ENCODE results near the gene UBAP2. TPM values are rescaled to one million over a fixed set of nuclear protein-coding genes. Genes with fewer than 3 reads are reported as not detected.

The UBAP2 gene
- total and polyA plus RNA-seq, 2 donors (not counting 1 experiment from before 2014, with no cell fraction given) = 15.5 to 26.2 TPM

DNA sequence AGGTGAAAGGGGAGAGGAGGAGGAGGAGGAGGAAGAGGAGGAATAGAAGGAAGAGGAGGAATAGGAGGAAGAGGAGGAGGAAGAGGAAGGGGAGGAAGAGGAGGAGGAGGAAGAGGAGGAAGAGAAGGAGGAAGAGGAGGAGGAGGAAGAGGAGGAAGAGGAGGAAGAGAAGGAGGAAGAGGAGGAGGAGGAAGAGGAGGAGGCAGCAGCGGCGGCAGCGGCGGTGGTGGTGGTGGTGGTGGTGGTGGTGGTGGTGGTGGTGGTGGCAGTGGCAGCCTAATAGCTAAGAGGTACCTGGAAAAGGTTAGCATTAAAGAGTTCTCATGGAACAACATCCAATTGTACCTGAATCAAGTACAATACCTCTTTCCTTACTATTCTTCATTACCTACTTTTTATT lies 32.5 kb downstream of the UBAP2 start:
- Mint-ChIP-seq H3K4me1 (no peaks in the 10 kb centered on the region), H3K27me3 (no peaks in the 10 kb centered on the region), H3K9me3 (ENCODE audit: insufficient read depth) (no peaks in the 10 kb centered on the region), H3K27ac (no peak overlapping the region), H3K4me3 (no peak overlapping the region)
- peaks cover 20% of the 10 kb centered on the region for H3K79me2 ChIP-seq (ENCODE audit: control insufficient read depth, insufficient read depth, low read length)
- no peaks in the 10 kb centered on the region for H3K4me1 ChIP-seq (ENCODE audit: control insufficient read depth in 2 of 2, insufficient read depth in 2 of 2, low read length in 2 of 2)
- H3K4me3 ChIP-seq (ENCODE audit: control extremely low read depth in 1 of 5, extremely low read depth in 1 of 5, insufficient read depth in 1 of 5, low read depth in 2 of 5, low read length in 4 of 5) = no peak overlapping the region
- H3K9ac ChIP-seq (ENCODE audit: low read length) = no peak overlapping the region
- ChIA-PET CTCF (interaction anchor here (0.6 kb wide), 1 partner anchor 236 kb away, joined by 3 read pairs; no protein-coding TSS in a partner anchor), POLR2A (no interaction called here)
- no peaks in the 10 kb centered on the region for H4K20me1 ChIP-seq (ENCODE audit: control insufficient read depth, insufficient read depth, low read length, poor library complexity, severe bottlenecking)
- DNase-seq (no peak), ATAC-seq (ENCODE audit: low read depth) (no peak)
- H3K9me3 ChIP-seq (ENCODE audit: control extremely low read depth in 1 of 3, control insufficient read depth in 2 of 3, insufficient read depth in 1 of 3, low read length in 2 of 3) = no peaks in the 10 kb centered on the region
- no peak overlapping the region for H3K27ac ChIP-seq (ENCODE audit: low read length in 2 of 2)
- peaks cover 2 to 4% of the 10 kb centered on the region in 2 experiments for H3K36me3 ChIP-seq (replicated peaks in 1 of 2; ENCODE audit: control extremely low read depth in 1 of 2, control insufficient read depth in 1 of 2, extremely low read depth in 1 of 2, insufficient read depth in 2 of 2, low read length in 1 of 2)
- H3K4me2 ChIP-seq (replicated peaks; ENCODE audit: low read depth, low read length, poor library complexity, severe bottlenecking) = no peak overlapping the region
- no peak for TF ChIP-seq EZH2 (IDR thresholded peaks at IDR 0.05; ENCODE audit: borderline replicate concordance, insufficient read depth, low read depth, low read length, poor library complexity, severe bottlenecking)
- TF ChIP-seq, protein P1, sequence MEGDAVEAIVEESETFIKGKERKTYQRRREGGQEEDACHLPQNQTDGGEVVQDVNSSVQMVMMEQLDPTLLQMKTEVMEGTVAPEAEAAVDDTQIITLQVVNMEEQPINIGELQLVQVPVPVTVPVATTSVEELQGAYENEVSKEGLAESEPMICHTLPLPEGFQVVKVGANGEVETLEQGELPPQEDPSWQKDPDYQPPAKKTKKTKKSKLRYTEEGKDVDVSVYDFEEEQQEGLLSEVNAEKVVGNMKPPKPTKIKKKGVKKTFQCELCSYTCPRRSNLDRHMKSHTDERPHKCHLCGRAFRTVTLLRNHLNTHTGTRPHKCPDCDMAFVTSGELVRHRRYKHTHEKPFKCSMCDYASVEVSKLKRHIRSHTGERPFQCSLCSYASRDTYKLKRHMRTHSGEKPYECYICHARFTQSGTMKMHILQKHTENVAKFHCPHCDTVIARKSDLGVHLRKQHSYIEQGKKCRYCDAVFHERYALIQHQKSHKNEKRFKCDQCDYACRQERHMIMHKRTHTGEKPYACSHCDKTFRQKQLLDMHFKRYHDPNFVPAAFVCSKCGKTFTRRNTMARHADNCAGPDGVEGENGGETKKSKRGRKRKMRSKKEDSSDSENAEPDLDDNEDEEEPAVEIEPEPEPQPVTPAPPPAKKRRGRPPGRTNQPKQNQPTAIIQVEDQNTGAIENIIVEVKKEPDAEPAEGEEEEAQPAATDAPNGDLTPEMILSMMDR (IDR thresholded peaks at IDR 0.05) = no peak
- H3K27me3 ChIP-seq (replicated peaks in 1 of 4; ENCODE audit: control extremely low read depth in 1 of 4, control insufficient read depth in 3 of 4, insufficient read depth in 4 of 4, low read length in 3 of 4) = no peaks in the 10 kb centered on the region
- WGBS (ENCODE audit: insufficient coverage) = no CpG with 5 or more reads among the region's 4 CpGs
- intact Hi-C loops (cut with micrococcal nuclease) = no loop called here
- no peak overlapping the region for H2AFZ ChIP-seq (ENCODE audit: insufficient read depth, low read depth, low read length, poor library complexity, severe bottlenecking)

DNA sequence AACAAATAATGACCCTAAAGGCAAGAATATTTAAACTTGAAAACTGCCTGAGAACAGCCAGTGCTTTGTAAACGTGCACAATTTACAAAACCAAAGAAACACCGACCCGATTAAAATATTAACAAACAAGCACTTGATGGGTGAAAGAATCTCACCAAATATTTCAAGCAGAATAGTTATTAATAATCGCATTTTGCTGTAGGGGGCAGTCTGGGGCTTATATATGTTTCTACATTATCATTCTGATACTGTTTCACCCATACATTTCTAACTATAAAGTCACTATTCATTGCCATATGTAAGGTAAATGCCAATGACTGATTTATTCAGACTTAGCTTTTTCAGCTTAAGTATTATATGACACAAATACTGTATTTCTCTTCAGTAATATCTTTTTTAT lies 37.7 kb downstream of the UBAP2 start:
- Histone ChIP-seq H3K27me3 (replicated peaks in 1 of 4; ENCODE audit: control extremely low read depth in 1 of 4, control insufficient read depth in 3 of 4, insufficient read depth in 4 of 4, low read length in 3 of 4) (no peaks in the 10 kb centered on the region), H3K4me3 (ENCODE audit: control extremely low read depth in 1 of 5, extremely low read depth in 1 of 5, insufficient read depth in 1 of 5, low read depth in 2 of 5, low read length in 4 of 5) (no peak overlapping the region), H4K20me1 (ENCODE audit: control insufficient read depth, insufficient read depth, low read length, poor library complexity, severe bottlenecking) (no peaks in the 10 kb centered on the region), H3K27ac (ENCODE audit: low read length in 2 of 2) (no peak overlapping the region), H3K4me1 (ENCODE audit: control insufficient read depth in 2 of 2, insufficient read depth in 2 of 2, low read length in 2 of 2) (no peaks in the 10 kb centered on the region), H3K79me2 (ENCODE audit: control insufficient read depth, insufficient read depth, low read length) (peaks cover 4% of the 10 kb centered on the region), H3K4me2 (replicated peaks; ENCODE audit: low read depth, low read length, poor library complexity, severe bottlenecking) (no peak overlapping the region), H3K9ac (ENCODE audit: low read length) (no peak overlapping the region), H3K36me3 (replicated peaks in 1 of 2; ENCODE audit: control extremely low read depth in 1 of 2, control insufficient read depth in 1 of 2, extremely low read depth in 1 of 2, insufficient read depth in 2 of 2, low read length in 1 of 2) (peaks cover 0 to 8% of the 10 kb centered on the region in 2 experiments), H3K9me3 (ENCODE audit: control extremely low read depth in 1 of 3, control insufficient read depth in 2 of 3, insufficient read depth in 1 of 3, low read length in 2 of 3) (no peaks in the 10 kb centered on the region), H2AFZ (ENCODE audit: insufficient read depth, low read depth, low read length, poor library complexity, severe bottlenecking) (no peak overlapping the region)
- no CpG with 5 or more reads among the region's 4 CpGs for WGBS (ENCODE audit: insufficient coverage)
- Mint-ChIP-seq H3K27me3 (no peaks in the 10 kb centered on the region), H3K4me3 (no peak overlapping the region), H3K9me3 (ENCODE audit: insufficient read depth) (no peaks in the 10 kb centered on the region), H3K4me1 (no peaks in the 10 kb centered on the region), H3K27ac (no peak overlapping the region)
- ATAC-seq (ENCODE audit: low read depth) (no peak), DNase-seq (peak; percentile 50)
- POLR2A ChIA-PET = no interaction called here
- intact Hi-C loops (cut with micrococcal nuclease) = loop anchor here (1.0 to 5.0 kb wide), 3 partner anchors 144 to 491 kb away; no protein-coding TSS in a partner anchor
- CTCF ChIA-PET = interaction anchor here (0.9 to 5.8 kb wide), 7 partner anchors 14 to 493 kb away, joined by 3 to 41 read pairs (median 3); partner anchors contain the start of gene MYORG
- TF ChIP-seq EZH2 (IDR thresholded peaks at IDR 0.05; ENCODE audit: borderline replicate concordance, insufficient read depth, low read depth, low read length, poor library complexity, severe bottlenecking) = no peak
- TF ChIP-seq, protein P1 (IDR thresholded peaks at IDR 0.05) = peak; percentile 74
